K562 (cell line): ENCODE measurements around the gene CEND1. TPM values are rescaled to one million over a fixed set of nuclear protein-coding genes. Genes with fewer than 3 reads are reported as not detected.

Experiments
- ATAC-seq: fragments of 200-7000 bp; cut with Tn5 transposase; 3 replicates; pipeline ENCODE4 v1.9.1; 2020; ENCODE audit warnings: moderate library complexity
- BruUV-seq: library from RNA; stranded (reverse); fragments of 400-500 nt; replicated peaks from 2 replicates; lab custom pipeline; 2021; lab: Mats Ljungman, UMichigan
- CTCF ChIA-PET: fragments of 300-600 bp; formaldehyde crosslinking; extraction: SDS; loops from one replicate; lab custom pipeline; 2021; ENCODE audit warnings: low intra/inter-chr PET ratio; lab: Yijun Ruan, JAX
- POLR2A ChIA-PET: fragments of 300-600, 350-650 bp; sonication (Branson Sonifier 250); formaldehyde crosslinking; extraction: SDS; loops from one replicate; lab custom pipeline; 2021; ENCODE audit warnings: antibody characterized with exemption, inconsistent platforms; lab: Yijun Ruan, JAX
- DNase-seq, 4 experiments: peaks; one replicate each; pipeline versions ENCODE4 v3.0.0 to v3.0.0-alpha.2; 2011 to 2018; ENCODE audit warnings: low spot score in 3 of 4, mixed read lengths in 3 of 4; ENCODE audit errors: extremely low read depth in 1 of 4
- FAIRE-seq: peaks from 2 replicates; lab custom pipeline; 2011; peaks lifted over from hg19 to GRCh38; lab: Jason Lieb, UNC
- H2AFZ ChIP-seq: 2 replicates; pipeline ENCODE4 v1.6.0; 2011; ENCODE audit warnings: low read depth, low read length, control low read depth, inconsistent platforms
- H3K27ac ChIP-seq: fragments of 200-600 bp; 3 replicates; pipeline ENCODE4 v1.8.0; 2011; ENCODE audit warnings: low read depth, mild to moderate bottlenecking, control low read depth, inconsistent platforms, low read length, moderate library complexity, mixed read lengths; ENCODE audit errors: extremely low read depth
- H3K27me3 ChIP-seq, 2 experiments: fragments of 300-600 bp in 1 of 2; 2 replicates in 1 of 2; 3 replicates in 1 of 2; pipeline versions ENCODE4 v1.6.0 to v1.8.0; 2011; ENCODE audit warnings: inconsistent platforms in 2 of 2, low read length in 2 of 2, mild to moderate bottlenecking in 1 of 2, mixed read lengths in 1 of 2, moderate library complexity in 1 of 2; ENCODE audit not compliant: control insufficient read depth in 2 of 2, insufficient read depth in 2 of 2
- H3K36me3 ChIP-seq: fragments of 300-600 bp; 3 replicates; pipeline ENCODE4 v1.8.0; 2011; ENCODE audit warnings: mild to moderate bottlenecking, low read length, inconsistent platforms; ENCODE audit not compliant: control insufficient read depth, insufficient read depth
- H3K4me1 ChIP-seq, 2 experiments: fragments of 200-600 bp in 1 of 2; replicated peaks in 1 of 2; 2 replicates in 1 of 2; 3 replicates in 1 of 2; pipeline versions ENCODE4 v1.5.1 to v1.8.0; 2011; ENCODE audit warnings: inconsistent platforms in 2 of 2, low read length in 2 of 2, mild to moderate bottlenecking in 1 of 2, mixed read lengths in 1 of 2, moderate library complexity in 1 of 2; ENCODE audit not compliant: control insufficient read depth in 2 of 2, insufficient read depth in 2 of 2
- H3K4me2 ChIP-seq: 2 replicates; pipeline ENCODE4 v1.6.1; 2011; ENCODE audit warnings: low read length, control low read depth, inconsistent platforms, mixed read lengths; ENCODE audit not compliant: insufficient read depth
- H3K4me3 ChIP-seq: fragments of 200-600 bp; sonication (generic), shearing (Covaris generic); 2 replicates; pipeline ENCODE4 v1.5.1; 2016; ENCODE audit warnings: control low read depth, inconsistent platforms
- H3K79me2 ChIP-seq: fragments of 200-600 bp; 3 replicates; pipeline ENCODE4 v1.8.0; 2011; ENCODE audit warnings: low read length, inconsistent platforms; ENCODE audit not compliant: control insufficient read depth, insufficient read depth
- H3K9ac ChIP-seq, 2 experiments: 2 replicates each; pipeline versions ENCODE4 v1.6.0 to v1.6.1; 2011; ENCODE audit warnings: low read depth in 2 of 2, low read length in 2 of 2, control low read depth in 1 of 2, inconsistent platforms in 1 of 2, mild to moderate bottlenecking in 1 of 2, mixed read lengths in 1 of 2; ENCODE audit not compliant: insufficient read depth in 1 of 2
- H3K9me1 ChIP-seq: one replicate; pipeline ENCODE4 v1.6.0; 2011; ENCODE audit warnings: inconsistent platforms, mild to moderate bottlenecking, low read length, moderate library complexity; ENCODE audit not compliant: control insufficient read depth, insufficient read depth
- H3K9me3 ChIP-seq: replicated peaks from 2 replicates; pipeline ENCODE4 v1.5.1; 2011; ENCODE audit warnings: low read depth, low read length, inconsistent platforms; ENCODE audit not compliant: control insufficient read depth, insufficient read depth
- H4K20me1 ChIP-seq: replicated peaks from 2 replicates; pipeline ENCODE4 v1.6.1; 2011; ENCODE audit warnings: low read length, inconsistent platforms, mixed read lengths; ENCODE audit not compliant: control insufficient read depth, insufficient read depth
- CAMTA2 ChIP-seq: fragments of 250-450 bp; sonication (Bioruptor Pico); conservative IDR thresholded peaks from 2 replicates; pipeline ENCODE4 v1.5.1; 2022
- HNRNPUL1 ChIP-seq: fragments of 200-400 bp; formaldehyde crosslinking; IDR thresholded peaks from 2 replicates; pipeline ENCODE4 v1.6.1; 2017; ENCODE audit warnings: low read length
- MAZ ChIP-seq, 2 experiments: fragments of 450-650 bp in 1 of 2; sonication (generic) in 1 of 2; formaldehyde crosslinking; IDR thresholded peaks in 1 of 2; conservative IDR thresholded peaks in 1 of 2; 2 replicates each; pipeline versions ENCODE4 v1.4.0 to v1.5.0; 2020; ENCODE audit warnings: mild to moderate bottlenecking in 1 of 2, missing genetic modification reagents in 1 of 2
- POLR2A ChIP-seq: fragments of 450-650 bp; conservative IDR thresholded peaks from 2 replicates; pipeline ENCODE4 v1.6.1; 2016
- POLR2B ChIP-seq: fragments of 450-650 bp; IDR thresholded peaks from 2 replicates; pipeline ENCODE4 v1.6.1; 2018; ENCODE audit warnings: low read depth; ENCODE audit not compliant: partially characterized antibody
- SAFB2 ChIP-seq: fragments of 200-400 bp; formaldehyde crosslinking; IDR thresholded peaks from 2 replicates; pipeline ENCODE4 v1.6.1; 2018; ENCODE audit warnings: borderline replicate concordance, low read length, low read depth, moderate library complexity; ENCODE audit not compliant: severe bottlenecking
- SNRNP70 ChIP-seq: fragments of 200-400 bp; formaldehyde crosslinking; optimal IDR thresholded peaks from 2 replicates; pipeline ENCODE3; 2017; ENCODE audit warnings: low read depth, low read length
- WGBS: fragments of 100-300 bp; shearing (Covaris generic); methylation state at CpG from one replicate; pipeline ENCODE4 v1.1.6; 2016; ENCODE audit warnings: low coverage, mixed read lengths; ENCODE audit not compliant: insufficient coverage; ENCODE audit errors: missing lambda C conversion rate; 5-methylcytosine and 5-hydroxymethylcytosine counted together
- in situ Hi-C: fragments of 300-500 bp; cut with MboI; formaldehyde crosslinking; loops from 4 replicates; pipeline ENCODE4 v1.15.0; 2018; ENCODE audit warnings: inconsistent platforms, mixed read lengths
- intact Hi-C: fragments of 100-400 bp; cut with micrococcal nuclease; formaldehyde crosslinking; loops from 2 replicates; pipeline ENCODE4 v1.14.2; 2022
- polyA plus RNA-seq, 8 experiments: library from polyadenylated mRNA; depleted of rRNA in 4 of 8; stranded (reverse) in 5 of 8; unstranded in 3 of 8; fragments of >200 nt; fragmentation: Nextera tagmentation in 2 of 8; fragmentation: Illumina TruSeq in 1 of 8; extraction: Ambion mirVana in 2 of 8; extraction: Trizol in 1 of 8; gene quantifications; 2 replicates each; pipeline versions ENCODE4 v1.2.1 to v1.2.3, GENCODE V29; 2011 to 2014; ENCODE audit warnings: inconsistent platforms in 1 of 8, missing spikeins in 1 of 8
- total RNA-seq, 7 experiments: library from RNA; depleted of rRNA in 6 of 7; stranded (reverse); fragments of >200 nt in 6 of 7; fragmentation: Illumina TruSeq in 2 of 7; extraction: Trizol in 2 of 7; gene quantifications; 2 replicates each; pipeline versions ENCODE4 v1.2.1 to v1.2.3, GENCODE V29; 2011 to 2021; ENCODE audit warnings: low replicate concordance in 1 of 7

The CEND1 gene
- total and polyA plus RNA-seq, 9 of the 15 experiments (the other 6 are each of a cell fraction or from before 2014, with no cell fraction given), result 0.13 to 0.18 (median 0.16) TPM; not detected in 6

GRCh38 chr11:761526-762108 is 28.3 kb downstream of the CEND1 start:
- 60% methylated on average over 6 of the region's 8 CpGs for WGBS
- DNase-seq, result no peak
- no peak overlapping the region for H3K4me2 ChIP-seq
- POLR2A ChIA-PET, result interaction anchor here (0.6 to 10.4 kb wide), 9 partner anchors 9 to 213 kb away, joined by 3 to 88 read pairs (median 4); partner anchors contain the start of genes DEAF1, TALDO1 and TMEM80
- H3K9me1 ChIP-seq, result peaks cover 8% of the 10 kb centered on the region
- H4K20me1 ChIP-seq, result peaks cover 36% of the 10 kb centered on the region
- ATAC-seq, result 0 out of 3 replicates have a peak, but pooled peaks have one; percentile 4
- H3K9me3 ChIP-seq, result no peaks in the 10 kb centered on the region
- FAIRE-seq, result peak; percentile 78
- H3K9ac ChIP-seq, result no peak overlapping the region
- peaks cover 15% of the 10 kb centered on the region for H3K79me2 ChIP-seq
- in situ Hi-C loops, result no loop called here
- no peak for TF ChIP-seq MAZ (CRISPR knock-in tag; conservative IDR thresholded peaks at IDR 0.05 in 1 of 2, IDR thresholded peaks at IDR 0.05 in 1 of 2)
- 0 out of 2 replicates have a peak, but pooled peaks have one; percentile 53 for TF ChIP-seq POLR2A
- TF ChIP-seq POLR2B, result peak; percentile 32
- CTCF ChIA-PET, result no interaction called here
- intact Hi-C loops, result no loop called here
- H2AFZ ChIP-seq, result no peak overlapping the region
- peaks cover 97% of the 10 kb centered on the region for H3K36me3 ChIP-seq
- H3K27ac ChIP-seq, result no peak overlapping the region
- no peaks in the 10 kb centered on the region for H3K27me3 ChIP-seq
- BruUV-seq, result no TSS peak
- peaks cover 8 to 30% of the 10 kb centered on the region in 2 experiments; a peak in 4 of 5 replicates for H3K4me1 ChIP-seq
- H3K4me3 ChIP-seq, result no peak overlapping the region

DNA sequence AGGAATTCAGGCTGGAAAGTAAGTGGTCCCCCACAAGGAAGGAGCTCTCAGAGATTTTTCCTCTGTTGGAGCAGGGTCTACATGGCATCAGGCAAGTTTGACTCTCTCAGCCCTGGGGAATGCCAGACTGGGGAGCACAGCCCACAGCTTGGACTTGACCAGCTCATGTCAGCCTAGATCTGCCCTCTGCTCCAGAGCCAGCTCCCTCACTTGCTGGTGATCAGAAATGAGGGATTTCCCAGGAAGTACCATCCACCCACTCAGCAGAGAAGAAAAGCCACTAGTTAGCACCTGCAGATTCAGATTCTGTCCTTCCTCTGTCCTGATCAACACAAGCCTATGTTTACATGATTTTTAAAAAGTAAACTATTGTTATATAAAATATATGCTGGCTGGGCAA is 29.7 kb downstream of the CEND1 start:
- peaks cover 97% of the 10 kb centered on the region for H3K36me3 ChIP-seq
- no peak overlapping the region for H3K4me3 ChIP-seq
- no peak overlapping the region for H2AFZ ChIP-seq
- H3K9ac ChIP-seq, result peak overlapping the region in 1 of 2 experiments; percentile 68; a peak in 1 of 4 replicates
- H3K27me3 ChIP-seq, result no peaks in the 10 kb centered on the region
- BruUV-seq, result TSS peak; percentile 29
- no peak overlapping the region for H3K27ac ChIP-seq
- no peak overlapping the region for H3K4me2 ChIP-seq
- intact Hi-C loops (no loop called here), in situ Hi-C loops (no loop called here)
- H3K79me2 ChIP-seq, result peaks cover 28% of the 10 kb centered on the region
- H3K4me1 ChIP-seq, result peaks cover 8 to 28% of the 10 kb centered on the region in 2 experiments; a peak in 4 of 5 replicates
- no peaks in the 10 kb centered on the region for H3K9me3 ChIP-seq
- DNase-seq, result no peak
- H4K20me1 ChIP-seq, result peaks cover 41% of the 10 kb centered on the region
- POLR2A ChIA-PET, result interaction anchor here (0.6 to 10.4 kb wide), 5 partner anchors 8 to 319 kb away, joined by 3 to 88 read pairs (median 4); partner anchors contain the start of genes PNPLA2 and TALDO1
- ATAC-seq, result no peak
- CTCF ChIA-PET, result no interaction called here
- H3K9me1 ChIP-seq, result peaks cover 13% of the 10 kb centered on the region
- FAIRE-seq, result no peak
- TF ChIP-seq CAMTA2 (CRISPR knock-in tag) (no peak), SNRNP70 (no peak), SAFB2 (no peak), HNRNPUL1 (no peak)
